Measurements from ENCODE around the gene GRAP2. TPM values are rescaled to one million over a fixed set of nuclear protein-coding genes. Genes with fewer than 3 reads are reported as not detected.

The GRAP2 gene
- total RNA-seq, 1 donor from 2014 or later, result 10.1 TPM

DNA sequence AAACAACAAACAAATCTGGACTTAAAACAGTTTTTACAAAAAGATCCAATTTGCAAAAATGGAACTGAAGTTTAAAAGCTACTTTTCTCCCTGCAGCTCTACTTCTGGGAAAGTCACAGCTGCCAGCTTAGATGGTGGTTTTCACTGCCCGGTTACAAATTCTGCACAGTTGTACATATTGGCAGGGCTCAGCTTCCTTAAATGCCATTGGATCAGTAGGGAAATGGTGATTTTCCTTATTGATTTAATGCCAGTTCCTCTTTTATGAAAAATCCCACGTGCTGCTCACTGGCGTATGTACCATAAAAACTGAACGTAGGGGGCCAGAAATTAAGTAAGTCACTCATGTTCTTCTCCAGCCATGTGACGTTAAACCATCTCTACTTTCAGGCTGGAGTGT, 22.8 kb downstream of the GRAP2 start:
- no peaks in the 10 kb centered on the region for H3K36me3 ChIP-seq
- H3K27ac ChIP-seq, result no peak overlapping the region
- no peak for ATAC-seq
- TF ChIP-seq, protein P1, sequence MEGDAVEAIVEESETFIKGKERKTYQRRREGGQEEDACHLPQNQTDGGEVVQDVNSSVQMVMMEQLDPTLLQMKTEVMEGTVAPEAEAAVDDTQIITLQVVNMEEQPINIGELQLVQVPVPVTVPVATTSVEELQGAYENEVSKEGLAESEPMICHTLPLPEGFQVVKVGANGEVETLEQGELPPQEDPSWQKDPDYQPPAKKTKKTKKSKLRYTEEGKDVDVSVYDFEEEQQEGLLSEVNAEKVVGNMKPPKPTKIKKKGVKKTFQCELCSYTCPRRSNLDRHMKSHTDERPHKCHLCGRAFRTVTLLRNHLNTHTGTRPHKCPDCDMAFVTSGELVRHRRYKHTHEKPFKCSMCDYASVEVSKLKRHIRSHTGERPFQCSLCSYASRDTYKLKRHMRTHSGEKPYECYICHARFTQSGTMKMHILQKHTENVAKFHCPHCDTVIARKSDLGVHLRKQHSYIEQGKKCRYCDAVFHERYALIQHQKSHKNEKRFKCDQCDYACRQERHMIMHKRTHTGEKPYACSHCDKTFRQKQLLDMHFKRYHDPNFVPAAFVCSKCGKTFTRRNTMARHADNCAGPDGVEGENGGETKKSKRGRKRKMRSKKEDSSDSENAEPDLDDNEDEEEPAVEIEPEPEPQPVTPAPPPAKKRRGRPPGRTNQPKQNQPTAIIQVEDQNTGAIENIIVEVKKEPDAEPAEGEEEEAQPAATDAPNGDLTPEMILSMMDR (IDR thresholded peaks at IDR 0.05), result no peak
- H3K4me3 ChIP-seq, result no peak overlapping the region
- H3K4me1 ChIP-seq, result peaks cover 11% of the 10 kb centered on the region
- intact Hi-C loops (cut with DNase I), result no loop called here
- no peaks in the 10 kb centered on the region for H3K9me3 ChIP-seq
- peaks cover 36% of the 10 kb centered on the region for H3K27me3 ChIP-seq
- no peak for DNase-seq

- DNase-seq (no peak), ATAC-seq (no peak)
- no peaks in the 10 kb centered on the region for H3K9me3 ChIP-seq
- TF ChIP-seq, protein P1 (IDR thresholded peaks at IDR 0.05), result no peak
- no peaks in the 10 kb centered on the region for H3K36me3 ChIP-seq
- no peak overlapping the region for H3K27ac ChIP-seq
- intact Hi-C loops (cut with DNase I), result no loop called here
- H3K4me1 ChIP-seq, result peaks cover 11% of the 10 kb centered on the region
- no peak overlapping the region for H3K4me3 ChIP-seq
- peaks cover 32% of the 10 kb centered on the region for H3K27me3 ChIP-seq
Observed at GRCh38 chr22:39924286-39924685, 23.4 kb downstream of the GRAP2 start.

- no peak for ATAC-seq
- Histone ChIP-seq H3K27me3 (peaks cover 40% of the 10 kb centered on the region), H3K4me1 (peaks cover 11% of the 10 kb centered on the region), H3K27ac (no peak overlapping the region), H3K9me3 (no peaks in the 10 kb centered on the region), H3K36me3 (no peaks in the 10 kb centered on the region), H3K4me3 (no peak overlapping the region)
- intact Hi-C loops (cut with DNase I), result no loop called here
- TF ChIP-seq, protein P1 (IDR thresholded peaks at IDR 0.05), result no peak
- DNase-seq, result no peak
Observed at GRCh38 chr22:39925273-39925672, 24.4 kb downstream of the GRAP2 start.

- H3K4me1 ChIP-seq, result peaks cover 9% of the 10 kb centered on the region
- intact Hi-C loops (cut with DNase I), result no loop called here
- ATAC-seq (no peak), DNase-seq (no peak)
- no peaks in the 10 kb centered on the region for H3K36me3 ChIP-seq
- TF ChIP-seq, protein P1 (IDR thresholded peaks at IDR 0.05), result no peak
- H3K27me3 ChIP-seq, result peaks cover 47% of the 10 kb centered on the region
- H3K27ac ChIP-seq, result no peak overlapping the region
- H3K4me3 ChIP-seq, result no peak overlapping the region
- no peaks in the 10 kb centered on the region for H3K9me3 ChIP-seq
Observed at GRCh38 chr22:39925909-39926679, 25.2 kb downstream of the GRAP2 start.

DNA sequence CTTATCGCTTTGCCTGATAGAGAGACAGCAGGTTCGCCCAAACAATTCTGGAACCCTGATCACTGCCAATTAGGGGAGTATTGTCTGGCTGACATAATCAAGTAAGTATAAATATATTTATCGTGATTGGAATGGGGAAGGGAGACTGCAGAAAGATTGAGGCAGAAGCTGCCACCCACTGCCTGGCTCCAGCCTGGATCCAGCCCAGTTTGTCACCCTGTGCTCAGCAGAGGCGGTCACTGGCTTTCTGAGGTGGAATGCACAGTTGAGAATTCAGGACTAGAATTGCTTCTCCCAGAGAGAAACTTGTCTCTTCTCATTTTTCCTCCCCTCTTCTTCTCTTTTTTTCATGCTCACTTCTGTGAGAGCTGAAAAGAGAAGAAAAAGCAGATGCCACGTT, 25.9 kb downstream of the GRAP2 start:
- intact Hi-C loops (cut with DNase I), result no loop called here
- peaks cover 6% of the 10 kb centered on the region for H3K4me1 ChIP-seq
- peaks cover 52% of the 10 kb centered on the region for H3K27me3 ChIP-seq
- H3K4me3 ChIP-seq, result no peak overlapping the region
- no peak for DNase-seq
- TF ChIP-seq, protein P1 (IDR thresholded peaks at IDR 0.05), result no peak
- ATAC-seq, result no peak
- H3K27ac ChIP-seq, result no peak overlapping the region
- no peaks in the 10 kb centered on the region for H3K36me3 ChIP-seq
- H3K9me3 ChIP-seq, result no peaks in the 10 kb centered on the region

Data from upper lobe of right lung (tissue), 1 donor.